HG02885 (cell line): Measurements from ENCODE around the gene CTNNA2.

Source experiments
- ATAC-seq: cut with Tn5 transposase; IDR thresholded peaks from one replicate; pipeline ENCODE4 v1.9.1; 2021; ENCODE audit warnings: mild to moderate bottlenecking; ENCODE audit not compliant: unreplicated experiment, poor library complexity

CTNNA2 gene

GRCh38 chr2:80299661-80300060 is 786.8 kb downstream of the CTNNA2 start:
- no peak for ATAC-seq

GRCh38 chr2:80300346-80300745 is 787.5 kb downstream of the CTNNA2 start:
- no peak for ATAC-seq

GRCh38 chr2:80300954-80301353 is 788.1 kb downstream of the CTNNA2 start:
- ATAC-seq: no peak

- ATAC-seq: no peak
Measured at GRCh38 chr2:80302001-80302313, 789.1 kb downstream of the CTNNA2 start.

- ATAC-seq: no peak
Measured at GRCh38 chr2:80302314-80303005, 789.6 kb downstream of the CTNNA2 start.

GRCh38 chr2:80303006-80303908 is 790.4 kb downstream of the CTNNA2 start:
- no peak for ATAC-seq

- no peak for ATAC-seq
Measured at GRCh38 chr2:80303909-80304837, 791.3 kb downstream of the CTNNA2 start, which contains the start of gene LRRTM1. Gene LRRTM1 (minus strand): TSS chr2:80304752. CDS start chr2:80303819, 933 bp downstream.

- no peak for ATAC-seq
Measured at GRCh38 chr2:80311304-80311703, 798.5 kb downstream of the CTNNA2 start.

GRCh38 chr2:80312282-80312839 is 799.5 kb downstream of the CTNNA2 start:
- no peak for ATAC-seq

- ATAC-seq: no peak
Measured at GRCh38 chr2:80322311-80322920, 809.6 kb downstream of the CTNNA2 start.

- ATAC-seq: no peak
Measured at GRCh38 chr2:80322958-80323357, 810.1 kb downstream of the CTNNA2 start.

GRCh38 chr2:80323610-80324009 is 810.8 kb downstream of the CTNNA2 start:
- no peak for ATAC-seq

- ATAC-seq: no peak
Measured at GRCh38 chr2:80324525-80324924, 811.7 kb downstream of the CTNNA2 start.

GRCh38 chr2:80326214-80326613 is 813.4 kb downstream of the CTNNA2 start:
- ATAC-seq: no peak

GRCh38 chr2:80326861-80327260 is 814.0 kb downstream of the CTNNA2 start:
- no peak for ATAC-seq

GRCh38 chr2:80328159-80328571 is 815.3 kb downstream of the CTNNA2 start:
- no peak for ATAC-seq

GRCh38 chr2:80329491-80329890 is 816.6 kb downstream of the CTNNA2 start:
- ATAC-seq: no peak

- ATAC-seq: no peak
Measured at GRCh38 chr2:80330527-80331450, 817.9 kb downstream of the CTNNA2 start.

- ATAC-seq: no peak
Measured at GRCh38 chr2:80333886-80334285, 821.0 kb downstream of the CTNNA2 start.
